Vagina (tissue), 2 donors: ENCODE data around the gene EXOC2.

Source experiments
- POLR2A ChIP-seq, 2 donors: fragments of 450-650 bp; IDR thresholded peaks; one replicate each; pipeline ENCODE4 v1.6.1; 2017; ENCODE audit warnings: antibody characterized with exemption in 2 of 2, mild to moderate bottlenecking in 2 of 2, moderate library complexity in 2 of 2
- POLR2AphosphoS5 ChIP-seq, 2 donors: sonication (generic); formaldehyde crosslinking; IDR thresholded peaks; one replicate each; pipeline ENCODE4 v1.9.0; 2017; ENCODE audit warnings: antibody characterized with exemption in 2 of 2, mild to moderate bottlenecking in 2 of 2, low read depth in 1 of 2; ENCODE audit not compliant: insufficient read depth in 1 of 2
- TF ChIP-seq, protein P1 (sequence below), 3 experiments: fragments of 450-650 bp in 2 of 3; fragments of 200-600 bp in 1 of 3; sonication (generic) in 1 of 3; IDR thresholded peaks; one replicate each; pipeline ENCODE4 v1.5.1; 2017 to 2019; ENCODE audit warnings: antibody characterized with exemption in 3 of 3, mild to moderate bottlenecking in 2 of 3, moderate library complexity in 2 of 3

DNA sequence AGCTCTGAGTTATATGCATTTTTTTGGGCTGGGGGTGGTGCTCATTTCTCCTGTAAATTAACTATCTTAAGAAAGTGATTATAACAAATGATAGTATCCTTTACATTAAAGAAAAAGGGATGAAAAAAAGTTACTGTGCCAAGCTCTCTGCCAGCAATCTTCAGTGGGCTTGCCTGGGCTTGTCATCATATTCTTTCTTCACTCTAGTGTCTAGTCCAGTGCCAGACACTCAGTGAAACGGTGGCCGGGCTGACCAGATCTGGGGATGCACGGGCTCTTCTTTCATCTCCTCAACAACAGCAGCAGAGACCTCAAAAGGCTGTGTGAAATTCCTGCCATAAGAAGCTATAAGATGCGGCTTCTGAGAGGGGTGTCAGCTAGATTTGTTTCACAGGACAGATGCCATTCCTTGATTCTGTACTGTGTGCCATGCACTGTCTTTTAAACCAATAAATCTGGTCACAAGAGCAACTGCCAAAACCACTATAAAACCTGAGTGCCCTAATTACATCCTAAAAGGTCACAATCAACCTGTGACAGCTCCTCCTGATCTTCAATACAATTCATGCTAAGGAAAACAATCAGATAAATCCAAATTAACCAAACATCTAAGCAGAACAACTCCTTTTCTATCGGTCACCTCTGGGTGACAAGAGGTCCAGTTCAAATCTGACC is 12.1 kb downstream of the EXOC2 start:
- TF ChIP-seq, protein P1, sequence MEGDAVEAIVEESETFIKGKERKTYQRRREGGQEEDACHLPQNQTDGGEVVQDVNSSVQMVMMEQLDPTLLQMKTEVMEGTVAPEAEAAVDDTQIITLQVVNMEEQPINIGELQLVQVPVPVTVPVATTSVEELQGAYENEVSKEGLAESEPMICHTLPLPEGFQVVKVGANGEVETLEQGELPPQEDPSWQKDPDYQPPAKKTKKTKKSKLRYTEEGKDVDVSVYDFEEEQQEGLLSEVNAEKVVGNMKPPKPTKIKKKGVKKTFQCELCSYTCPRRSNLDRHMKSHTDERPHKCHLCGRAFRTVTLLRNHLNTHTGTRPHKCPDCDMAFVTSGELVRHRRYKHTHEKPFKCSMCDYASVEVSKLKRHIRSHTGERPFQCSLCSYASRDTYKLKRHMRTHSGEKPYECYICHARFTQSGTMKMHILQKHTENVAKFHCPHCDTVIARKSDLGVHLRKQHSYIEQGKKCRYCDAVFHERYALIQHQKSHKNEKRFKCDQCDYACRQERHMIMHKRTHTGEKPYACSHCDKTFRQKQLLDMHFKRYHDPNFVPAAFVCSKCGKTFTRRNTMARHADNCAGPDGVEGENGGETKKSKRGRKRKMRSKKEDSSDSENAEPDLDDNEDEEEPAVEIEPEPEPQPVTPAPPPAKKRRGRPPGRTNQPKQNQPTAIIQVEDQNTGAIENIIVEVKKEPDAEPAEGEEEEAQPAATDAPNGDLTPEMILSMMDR (IDR thresholded peaks at IDR 0.05), result no peak
- TF ChIP-seq POLR2A (IDR thresholded peaks at IDR 0.05) (no peak), POLR2AphosphoS5 (IDR thresholded peaks at IDR 0.05; ENCODE audit: insufficient read depth in 1 of 2, low read depth in 1 of 2) (no peak)
